ENCODE results near the gene PPP2CA.
A peak's percentile ranks its signal among the peaks of the same experiment; 100 is the strongest.
"Not testable (repeated sequence)": the region's sequence is repeated elsewhere in the genome, so short reads cannot be mapped to it uniquely, and the experiment has no call there.

The PPP2CA gene

GRCh38 chr5:134188092-134188491 lies 37.8 kb downstream of the PPP2CA start:
- DNase-seq, result peak; percentile 69 to 84

GRCh38 chr5:134184155-134185135 lies 41.4 kb downstream of the PPP2CA start:
- DNase-seq, result peak; percentile 49 to 64

- no peak for DNase-seq
Observed at GRCh38 chr5:134183481-134183880, 42.4 kb downstream of the PPP2CA start.

- no peak for DNase-seq
Observed at GRCh38 chr5:134178096-134178419, 47.8 kb downstream of the PPP2CA start.

GRCh38 chr5:134177369-134178095 lies 48.3 kb downstream of the PPP2CA start:
- DNase-seq, result peak in 1 of 2 experiments; percentile 50

- peak; percentile 44 to 70 for DNase-seq
Observed at GRCh38 chr5:134176511-134177368, 49.1 kb downstream of the PPP2CA start, which contains the start of gene SKP1. Gene SKP1 (minus strand): TSS chr5:134176950. CDS start chr5:134174022, 2,928 bp downstream.

- peak; percentile 3 to 57 for DNase-seq
Observed at GRCh38 chr5:134175921-134176510, 49.9 kb downstream of the PPP2CA start.

GRCh38 chr5:134174841-134175839 lies 50.7 kb downstream of the PPP2CA start:
- DNase-seq, result peak; percentile 19 to 78

GRCh38 chr5:134171972-134172371 lies 53.9 kb downstream of the PPP2CA start:
- DNase-seq, result peak in 1 of 2 experiments; percentile 9

GRCh38 chr5:134162592-134162991 lies 63.3 kb downstream of the PPP2CA start:
- no peak for DNase-seq

GRCh38 chr5:134161513-134162395 lies 64.1 kb downstream of the PPP2CA start:
- DNase-seq, result no peak

GRCh38 chr5:134153657-134154056 lies 72.2 kb downstream of the PPP2CA start:
- DNase-seq, result no peak

GRCh38 chr5:134153241-134153640 lies 72.6 kb downstream of the PPP2CA start:
- DNase-seq, result no peak

- DNase-seq, result not testable (repeated sequence)
Observed at GRCh38 chr5:134152173-134152832, 73.6 kb downstream of the PPP2CA start.

- no peak for DNase-seq
Observed at GRCh38 chr5:134151723-134152122, 74.2 kb downstream of the PPP2CA start.

GRCh38 chr5:134149571-134150303 lies 76.1 kb downstream of the PPP2CA start:
- DNase-seq, result no peak

GRCh38 chr5:134148986-134149539 lies 76.8 kb downstream of the PPP2CA start:
- DNase-seq, result no peak

- DNase-seq, result no peak
Observed at GRCh38 chr5:134148316-134148715, 77.6 kb downstream of the PPP2CA start.

All from NCI-H524 (cell line).